Hepatocyte (in vitro differentiated cells): ENCODE measurements around the gene PITPNC1.

Source experiments
- EZH2 ChIP-seq: fragments of 200-600 bp; sonication (generic); IDR thresholded peaks from 2 replicates; pipeline ENCODE4 v1.6.1; 2016; ENCODE audit warnings: antibody characterized with exemption, mild to moderate bottlenecking, borderline replicate concordance
- EZH2phosphoT487 ChIP-seq: fragments of 200-600 bp; sonication (generic); IDR thresholded peaks from one replicate; pipeline ENCODE4 v1.6.1; 2018; ENCODE audit warnings: antibody characterized with exemption, mild to moderate bottlenecking, low read depth, moderate library complexity; ENCODE audit not compliant: unreplicated experiment, severe bottlenecking
- TF ChIP-seq, protein P1 (sequence below): fragments of 200-600 bp; sonication (generic); IDR thresholded peaks from 2 replicates; pipeline ENCODE4 v1.5.1; 2016; ENCODE audit warnings: antibody characterized with exemption, mild to moderate bottlenecking; ENCODE audit not compliant: poor library complexity

DNA sequence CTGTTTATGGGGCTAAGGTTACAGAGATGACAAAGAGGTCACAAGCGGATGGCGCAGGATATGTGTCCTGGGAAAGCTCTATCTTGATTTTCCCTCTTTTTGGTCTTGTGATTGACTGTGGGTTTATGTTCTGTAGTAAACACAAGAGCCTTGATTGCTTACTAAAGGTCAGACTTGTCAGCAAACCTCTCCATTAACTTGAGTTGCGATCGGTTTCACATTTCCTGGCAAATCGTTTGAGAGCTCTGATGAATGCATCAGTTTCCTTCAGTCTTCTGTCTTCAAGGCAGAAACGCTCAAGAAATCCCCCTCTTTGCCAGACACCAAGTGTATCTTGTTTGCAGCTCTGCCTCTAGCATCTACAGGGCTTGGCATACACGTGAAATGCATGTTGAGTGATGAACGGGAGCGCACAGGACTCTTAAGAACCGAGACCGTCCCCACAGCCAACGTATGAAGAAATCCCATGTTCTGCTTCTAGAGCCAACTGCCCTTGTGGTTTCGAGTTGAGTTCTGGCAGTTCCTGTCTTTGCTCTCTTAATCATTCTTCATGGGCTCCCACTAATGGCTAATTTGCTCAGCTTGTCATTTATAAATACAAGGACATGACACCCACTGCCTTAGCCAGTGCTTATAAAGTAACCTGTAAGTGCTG is 143.3 kb downstream of the PITPNC1 start:
- no peak for TF ChIP-seq EZH2
- TF ChIP-seq, protein P1, sequence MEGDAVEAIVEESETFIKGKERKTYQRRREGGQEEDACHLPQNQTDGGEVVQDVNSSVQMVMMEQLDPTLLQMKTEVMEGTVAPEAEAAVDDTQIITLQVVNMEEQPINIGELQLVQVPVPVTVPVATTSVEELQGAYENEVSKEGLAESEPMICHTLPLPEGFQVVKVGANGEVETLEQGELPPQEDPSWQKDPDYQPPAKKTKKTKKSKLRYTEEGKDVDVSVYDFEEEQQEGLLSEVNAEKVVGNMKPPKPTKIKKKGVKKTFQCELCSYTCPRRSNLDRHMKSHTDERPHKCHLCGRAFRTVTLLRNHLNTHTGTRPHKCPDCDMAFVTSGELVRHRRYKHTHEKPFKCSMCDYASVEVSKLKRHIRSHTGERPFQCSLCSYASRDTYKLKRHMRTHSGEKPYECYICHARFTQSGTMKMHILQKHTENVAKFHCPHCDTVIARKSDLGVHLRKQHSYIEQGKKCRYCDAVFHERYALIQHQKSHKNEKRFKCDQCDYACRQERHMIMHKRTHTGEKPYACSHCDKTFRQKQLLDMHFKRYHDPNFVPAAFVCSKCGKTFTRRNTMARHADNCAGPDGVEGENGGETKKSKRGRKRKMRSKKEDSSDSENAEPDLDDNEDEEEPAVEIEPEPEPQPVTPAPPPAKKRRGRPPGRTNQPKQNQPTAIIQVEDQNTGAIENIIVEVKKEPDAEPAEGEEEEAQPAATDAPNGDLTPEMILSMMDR = no peak
- TF ChIP-seq EZH2phosphoT487 = no peak
